Spleen (tissue), 7 donors: ENCODE data around the gene TMEM135.

Source experiments
- CTCF ChIP-seq, 11 experiments: fragments of 200-600 bp in 7 of 11; fragments of 450-650 bp in 4 of 11; sonication (generic) in 4 of 11; IDR thresholded peaks in 8 of 11; conservative IDR thresholded peaks in 3 of 11; 1 replicate in 7 of 11; 2 replicates in 4 of 11; pipeline versions ENCODE4 v1.4.0 to v1.8.0; 2016 to 2021; ENCODE audit warnings: antibody characterized with exemption in 11 of 11, inconsistent platforms in 4 of 11, mild to moderate bottlenecking in 1 of 11
- POLR2A ChIP-seq, 3 donors: fragments of 450-650 bp; IDR thresholded peaks; one replicate each; pipeline ENCODE4 v1.5.1; 2017; ENCODE audit warnings: antibody characterized with exemption in 3 of 3, mild to moderate bottlenecking in 1 of 3
- donor health status: DM: no; HTN: no; CAD: no; lungs with moderate emphysema.
- donor health status: DM: no; HTN: no; CAD: no.
- donor health status: DM: no; HTN: no; CAD: no.

GRCh38 chr11:87292598-87292997 is 254.9 kb downstream of the TMEM135 start:
- TF ChIP-seq CTCF (IDR thresholded peaks at IDR 0.05 in 8 of 11, conservative IDR thresholded peaks at IDR 0.05 in 3 of 11) (no peak), POLR2A (IDR thresholded peaks at IDR 0.05) (no peak)
